GM12873 (cell line): Measurements from ENCODE around the gene ELP2.

Experiments
- TF ChIP-seq, protein P1 (sequence below): IDR thresholded peaks from 2 replicates; pipeline ENCODE4 v1.5.1; 2012; ENCODE audit warnings: low read depth, mild to moderate bottlenecking, moderate library complexity, low read length, control low read depth; ENCODE audit not compliant: insufficient read depth; ENCODE audit errors: missing control alignments

ELP2 gene

GRCh38 chr18:36129300-36130038 is at the start of gene ELP2, which contains the start of gene SLC39A6:
ELP2 (plus strand) TSS chr18:36129899; CDS start chr18:36129934, 35 bp downstream.
SLC39A6 (minus strand) TSS chr18:36129340; CDS start chr18:36127007, 2,333 bp downstream.
- TF ChIP-seq, protein P1, sequence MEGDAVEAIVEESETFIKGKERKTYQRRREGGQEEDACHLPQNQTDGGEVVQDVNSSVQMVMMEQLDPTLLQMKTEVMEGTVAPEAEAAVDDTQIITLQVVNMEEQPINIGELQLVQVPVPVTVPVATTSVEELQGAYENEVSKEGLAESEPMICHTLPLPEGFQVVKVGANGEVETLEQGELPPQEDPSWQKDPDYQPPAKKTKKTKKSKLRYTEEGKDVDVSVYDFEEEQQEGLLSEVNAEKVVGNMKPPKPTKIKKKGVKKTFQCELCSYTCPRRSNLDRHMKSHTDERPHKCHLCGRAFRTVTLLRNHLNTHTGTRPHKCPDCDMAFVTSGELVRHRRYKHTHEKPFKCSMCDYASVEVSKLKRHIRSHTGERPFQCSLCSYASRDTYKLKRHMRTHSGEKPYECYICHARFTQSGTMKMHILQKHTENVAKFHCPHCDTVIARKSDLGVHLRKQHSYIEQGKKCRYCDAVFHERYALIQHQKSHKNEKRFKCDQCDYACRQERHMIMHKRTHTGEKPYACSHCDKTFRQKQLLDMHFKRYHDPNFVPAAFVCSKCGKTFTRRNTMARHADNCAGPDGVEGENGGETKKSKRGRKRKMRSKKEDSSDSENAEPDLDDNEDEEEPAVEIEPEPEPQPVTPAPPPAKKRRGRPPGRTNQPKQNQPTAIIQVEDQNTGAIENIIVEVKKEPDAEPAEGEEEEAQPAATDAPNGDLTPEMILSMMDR: peak; percentile 13

DNA sequence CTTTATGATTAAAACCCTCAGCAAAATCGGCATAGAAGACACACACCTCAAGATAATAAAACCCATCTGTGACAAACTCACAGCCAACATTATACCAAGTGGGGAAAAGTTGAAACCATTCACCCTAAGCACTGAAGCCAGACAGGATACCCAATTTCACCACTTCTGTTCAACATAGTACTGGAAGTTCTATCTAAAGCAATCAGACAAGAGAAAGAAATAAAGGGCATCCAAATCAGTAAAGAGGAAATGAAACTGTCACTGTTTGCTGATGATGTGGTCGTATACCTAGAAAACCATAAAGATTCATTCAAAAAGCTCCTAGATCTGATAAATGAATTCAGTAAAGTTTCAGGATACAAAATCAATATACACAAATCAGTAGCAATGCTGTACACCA is 46.0 kb upstream of the ELP2 start:
- TF ChIP-seq, protein P1: no peak

DNA sequence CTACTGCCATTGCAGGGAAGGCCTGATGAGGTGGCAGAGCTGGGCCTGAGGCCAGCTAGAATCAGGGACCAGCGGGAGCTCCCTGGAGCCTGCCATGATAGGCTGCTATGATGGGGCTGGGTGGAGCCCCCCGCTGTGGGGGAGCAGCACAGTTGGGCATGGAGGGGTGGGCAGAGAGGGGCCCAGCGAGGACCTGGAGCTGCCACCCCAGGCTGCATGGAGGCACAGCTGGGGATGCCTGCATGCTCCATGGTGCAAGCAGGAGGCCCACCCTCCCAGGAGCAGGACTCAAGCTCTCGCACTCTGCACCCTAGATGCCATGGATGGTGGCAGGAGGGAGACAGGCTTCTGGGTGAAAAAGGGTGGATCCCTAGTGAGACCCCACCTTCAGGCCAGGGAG is 44.5 kb upstream of the ELP2 start:
- TF ChIP-seq, protein P1: no peak

DNA sequence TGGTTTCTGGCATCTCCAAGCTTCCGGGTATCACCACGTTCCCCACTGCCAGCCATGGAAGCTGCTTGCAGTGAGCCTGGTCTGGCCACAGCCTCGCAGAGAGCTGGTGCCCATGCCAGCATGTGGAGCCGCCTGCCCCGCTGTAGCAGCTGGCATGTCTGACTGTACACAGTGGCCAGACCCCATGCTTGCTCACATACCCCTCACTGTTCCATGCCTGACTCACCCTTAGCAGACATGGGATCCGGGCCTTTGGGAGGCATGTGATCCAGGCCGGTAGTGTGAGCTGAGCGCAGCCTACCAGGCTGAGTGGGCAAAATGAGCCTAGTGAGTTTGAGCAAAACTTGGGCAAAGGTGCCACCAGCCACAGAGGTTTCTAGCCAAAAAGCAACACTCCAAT is 43.5 kb upstream of the ELP2 start:
- TF ChIP-seq, protein P1: no peak

GRCh38 chr18:36088256-36088655 is 41.4 kb upstream of the ELP2 start:
- TF ChIP-seq, protein P1: no peak

DNA sequence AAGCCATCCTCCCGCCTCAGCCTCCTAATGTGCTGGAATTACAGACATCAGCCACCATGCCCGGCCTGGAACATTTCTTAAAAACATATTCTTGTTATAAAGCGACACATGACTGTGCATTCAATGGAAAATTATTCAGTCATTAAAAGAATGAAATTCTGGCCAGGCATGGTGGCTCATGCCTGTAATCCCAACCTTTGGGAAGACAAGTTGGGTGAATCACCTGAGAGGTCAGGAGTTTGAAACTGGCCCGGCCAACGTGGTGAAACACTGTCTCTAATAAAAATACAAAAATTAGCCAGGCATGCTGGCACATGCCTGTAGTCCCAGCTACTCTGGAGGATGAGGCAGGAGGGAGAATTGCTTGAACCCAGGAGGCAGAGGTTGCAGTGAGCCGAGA is 40.7 kb upstream of the ELP2 start:
- TF ChIP-seq, protein P1: no peak

DNA sequence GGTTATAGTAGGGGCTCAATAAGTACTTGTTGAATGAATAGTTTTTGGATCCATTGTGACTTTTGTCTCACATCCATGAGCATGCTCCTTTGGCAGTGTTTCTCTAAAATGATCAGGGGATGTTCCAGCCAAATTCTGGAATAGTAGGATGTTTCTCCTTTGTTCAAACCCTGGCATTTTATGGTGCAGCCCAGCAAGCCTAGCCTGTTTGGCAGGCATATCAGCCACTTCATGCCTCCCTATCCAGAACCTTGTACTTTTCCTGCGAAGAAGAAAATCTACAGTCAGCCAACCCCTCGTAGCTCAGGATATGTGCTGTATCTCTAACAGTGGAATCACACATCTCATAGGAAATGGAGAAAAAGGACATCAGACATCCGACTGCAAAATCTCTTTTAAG is 35.3 kb upstream of the ELP2 start:
- TF ChIP-seq, protein P1: no peak
